ENCODE measurements around the gene MROH7.

MROH7 gene

DNA sequence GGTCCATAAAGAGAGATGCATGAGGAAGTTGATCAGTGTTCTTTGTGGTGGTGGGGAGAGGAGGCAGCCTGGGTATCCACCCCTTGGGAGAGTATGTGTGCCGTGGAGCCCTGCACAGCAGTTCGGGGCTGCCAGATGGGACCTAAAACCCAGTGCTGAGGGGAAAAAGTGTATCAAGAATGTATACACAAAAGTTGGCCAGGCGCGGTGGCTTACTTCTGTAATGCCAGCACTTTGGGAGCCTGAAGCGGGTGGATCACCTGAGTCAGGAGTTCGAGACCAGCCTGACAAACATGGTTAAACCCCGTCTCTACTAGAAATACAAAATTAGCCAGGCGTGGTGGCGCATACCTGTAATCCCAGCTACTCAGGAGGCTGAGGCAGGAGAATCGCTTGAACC lies 70.0 kb downstream of the MROH7 start:
- Mint-ChIP-seq H3K4me3 (no peak overlapping the region), H3K27ac (no peak overlapping the region), H3K9me3 (no peaks in the 10 kb centered on the region), H3K4me1 (peaks cover 16% of the 10 kb centered on the region), H3K27me3 (peaks cover 19% of the 10 kb centered on the region), H3K36me3 (no peaks in the 10 kb centered on the region)
- ATAC-seq, result no peak

DNA sequence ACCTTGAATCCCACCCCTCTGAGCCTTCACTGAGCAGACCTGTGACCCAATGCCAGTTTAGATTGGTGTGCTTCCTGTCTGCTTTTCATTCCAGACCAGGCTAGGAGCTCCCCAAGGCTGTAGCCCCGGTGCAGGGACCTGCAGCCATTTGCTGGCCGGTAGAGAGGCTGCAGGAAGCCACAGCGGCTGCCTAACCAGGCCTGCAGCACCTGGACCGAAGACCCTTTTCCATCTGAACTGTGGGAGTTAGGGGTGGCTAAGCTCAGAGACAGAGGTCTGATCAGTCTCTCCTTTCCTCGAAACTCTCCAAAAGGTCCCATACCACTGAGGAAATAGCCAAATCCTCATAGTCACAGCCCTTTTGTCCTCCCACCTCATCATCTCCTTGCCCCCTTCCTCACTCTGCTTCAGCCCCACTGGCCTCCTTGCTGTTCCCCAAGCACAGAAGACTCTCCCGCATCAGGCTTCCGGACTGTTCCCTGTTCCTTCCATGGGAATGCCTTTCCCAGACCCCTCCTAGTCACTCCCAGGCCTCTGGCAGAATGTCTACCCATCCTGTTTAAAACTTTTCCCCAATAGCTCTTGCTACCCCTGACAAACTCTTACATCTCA lies 73.4 kb downstream of the MROH7 start:
- Mint-ChIP-seq H3K4me3 (peak overlapping the region; percentile 87), H3K27me3 (no peaks in the 10 kb centered on the region), H3K4me1 (peaks cover 35% of the 10 kb centered on the region), H3K36me3 (peaks cover 17% of the 10 kb centered on the region), H3K27ac (peak overlapping the region; percentile 78), H3K9me3 (no peaks in the 10 kb centered on the region)
- ATAC-seq, result no peak

DNA sequence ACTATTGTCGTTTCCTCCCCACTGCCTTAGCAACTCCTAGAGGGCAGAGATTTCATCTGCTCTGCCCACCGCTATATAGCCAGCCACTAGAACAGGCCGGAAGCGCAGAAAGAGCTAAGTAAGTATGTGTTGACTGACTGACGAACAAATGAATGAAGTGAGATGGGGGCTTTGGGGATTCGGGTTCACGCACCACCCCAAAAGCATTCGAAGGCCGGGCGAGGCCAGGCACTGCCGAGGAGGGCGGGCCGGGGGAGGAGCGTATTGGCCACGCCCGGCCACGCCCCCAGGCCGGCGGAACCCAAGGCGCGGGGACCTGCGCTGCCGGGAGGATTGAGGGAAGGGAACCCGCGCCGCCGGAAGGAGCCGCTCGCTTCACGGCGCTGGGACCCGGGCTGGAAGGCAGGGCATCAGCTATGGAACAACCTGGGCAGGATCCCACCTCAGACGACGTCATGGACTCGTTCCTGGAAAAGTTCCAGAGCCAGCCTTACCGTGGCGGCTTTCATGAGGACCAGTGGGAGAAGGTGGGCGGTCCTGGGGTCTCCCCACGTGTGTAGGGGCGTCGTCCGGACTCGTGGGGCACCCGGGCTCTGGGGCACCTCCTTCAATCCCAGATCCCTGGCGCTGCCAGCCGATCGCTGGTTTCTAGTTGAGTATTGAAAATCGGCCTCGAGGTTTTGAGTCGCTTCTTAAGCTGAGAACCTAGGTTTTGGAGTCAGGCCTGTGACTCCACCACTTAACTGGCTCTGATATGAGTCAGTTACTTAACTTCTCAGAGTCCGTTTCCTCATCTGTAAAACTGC lies 74.1 kb downstream of the MROH7 start, which contains the start of gene TTC4:
TSS of gene TTC4 (plus strand) at position 369 of the 806 bp plus-strand sequence. CDS start at position 417, 48 bp downstream.
- Mint-ChIP-seq H3K9me3 (no peaks in the 10 kb centered on the region), H3K4me1 (peaks cover 35% of the 10 kb centered on the region), H3K27me3 (no peaks in the 10 kb centered on the region), H3K36me3 (peaks cover 17% of the 10 kb centered on the region), H3K4me3 (peak within 1 kb of the TSS; percentile 87), H3K27ac (peak within 1 kb of the TSS; percentile 78)
- peak; percentile 99 for ATAC-seq

- Mint-ChIP-seq H3K27me3 (no peaks in the 10 kb centered on the region), H3K9me3 (no peaks in the 10 kb centered on the region), H3K27ac (peak overlapping the region; percentile 78), H3K4me1 (peaks cover 35% of the 10 kb centered on the region), H3K4me3 (peak overlapping the region; percentile 87), H3K36me3 (peaks cover 23% of the 10 kb centered on the region)
- ATAC-seq, result no peak
Measured at GRCh38 chr1:54716299-54717047, 74.9 kb downstream of the MROH7 start.

DNA sequence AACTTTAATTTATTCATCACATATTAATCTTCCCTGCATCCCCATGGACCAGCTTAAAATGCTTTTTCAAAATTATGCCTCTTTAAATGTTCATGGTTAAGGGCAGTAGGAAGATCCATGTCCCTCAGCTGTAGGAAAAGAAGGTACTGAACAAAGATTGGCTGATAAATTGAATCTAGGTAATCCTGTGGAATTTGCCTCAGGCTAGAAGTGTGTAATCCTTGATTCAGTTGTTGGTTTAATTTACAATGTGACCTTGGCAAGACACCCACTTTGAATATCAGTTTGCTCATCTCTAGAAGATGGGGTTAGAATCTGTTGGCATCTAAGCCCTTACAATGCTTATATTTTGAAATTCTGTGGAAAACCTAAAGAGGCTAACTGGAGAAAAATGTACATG lies 80.1 kb downstream of the MROH7 start:
- Mint-ChIP-seq H3K27me3 (no peaks in the 10 kb centered on the region), H3K4me1 (peaks cover 18% of the 10 kb centered on the region), H3K36me3 (peaks cover 69% of the 10 kb centered on the region), H3K4me3 (no peak overlapping the region), H3K9me3 (peaks cover 4% of the 10 kb centered on the region), H3K27ac (no peak overlapping the region)
- ATAC-seq, result no peak

DNA sequence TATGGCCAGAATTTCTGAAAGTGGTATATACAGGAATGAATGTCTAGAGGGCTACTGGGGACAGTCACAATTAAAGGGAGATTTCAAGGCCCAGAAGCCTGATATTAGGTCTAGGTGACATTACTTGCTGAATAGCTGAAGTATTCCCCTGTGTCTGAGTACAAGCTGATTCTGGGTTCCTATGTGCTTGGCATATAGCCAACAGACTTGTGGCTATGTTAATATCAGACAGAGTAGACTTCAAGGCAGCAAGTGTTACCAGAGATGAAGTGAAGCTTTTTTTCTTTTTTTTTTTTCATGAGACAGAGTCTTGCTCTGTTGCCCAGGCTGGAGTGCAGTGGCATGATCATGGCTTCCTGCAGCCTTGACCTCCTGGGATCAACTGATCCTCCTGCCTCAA lies 82.4 kb downstream of the MROH7 start:
- ATAC-seq, result no peak
- no peak overlapping the region for H3K4me3 Mint-ChIP-seq
- peaks cover 4% of the 10 kb centered on the region for H3K9me3 Mint-ChIP-seq
- no peak overlapping the region for H3K27ac Mint-ChIP-seq
- H3K36me3 Mint-ChIP-seq, result peaks cover 75% of the 10 kb centered on the region
- H3K27me3 Mint-ChIP-seq, result no peaks in the 10 kb centered on the region
- H3K4me1 Mint-ChIP-seq, result peaks cover 4% of the 10 kb centered on the region

- peaks cover 76% of the 10 kb centered on the region for H3K36me3 Mint-ChIP-seq
- H3K4me1 Mint-ChIP-seq, result no peaks in the 10 kb centered on the region
- H3K27ac Mint-ChIP-seq, result no peak overlapping the region
- H3K9me3 Mint-ChIP-seq, result peaks cover 4% of the 10 kb centered on the region
- H3K4me3 Mint-ChIP-seq, result no peak overlapping the region
- H3K27me3 Mint-ChIP-seq, result no peaks in the 10 kb centered on the region
- no peak for ATAC-seq
Measured at GRCh38 chr1:54724771-54725170, 83.2 kb downstream of the MROH7 start.

GRCh38 chr1:54728027-54728426 lies 86.4 kb downstream of the MROH7 start:
- Mint-ChIP-seq H3K27ac (no peak overlapping the region), H3K9me3 (peaks cover 4% of the 10 kb centered on the region), H3K4me3 (no peak overlapping the region), H3K36me3 (peaks cover 81% of the 10 kb centered on the region), H3K27me3 (no peaks in the 10 kb centered on the region), H3K4me1 (no peaks in the 10 kb centered on the region)
- no peak for ATAC-seq

DNA sequence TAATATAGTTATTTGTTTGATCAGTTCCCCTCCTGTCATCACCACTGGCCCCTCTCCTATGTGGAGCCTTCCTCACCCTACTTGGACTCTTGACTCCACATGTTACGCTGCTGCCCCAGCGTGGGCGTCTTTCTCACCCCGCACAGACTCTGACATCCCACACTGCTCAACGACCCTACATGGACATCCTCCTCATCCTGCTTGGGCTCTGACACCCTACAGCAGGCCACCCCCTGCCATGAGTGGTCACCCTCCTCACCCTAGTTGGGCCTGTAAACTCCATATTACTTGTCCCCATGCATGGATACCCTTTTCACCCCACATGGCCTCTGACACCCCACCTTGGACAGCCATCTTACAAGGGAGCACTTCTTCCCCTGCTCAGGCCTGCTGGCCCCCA lies 95.1 kb downstream of the MROH7 start:
- Mint-ChIP-seq H3K4me3 (no peak overlapping the region), H3K36me3 (peaks cover 71% of the 10 kb centered on the region)

DNA sequence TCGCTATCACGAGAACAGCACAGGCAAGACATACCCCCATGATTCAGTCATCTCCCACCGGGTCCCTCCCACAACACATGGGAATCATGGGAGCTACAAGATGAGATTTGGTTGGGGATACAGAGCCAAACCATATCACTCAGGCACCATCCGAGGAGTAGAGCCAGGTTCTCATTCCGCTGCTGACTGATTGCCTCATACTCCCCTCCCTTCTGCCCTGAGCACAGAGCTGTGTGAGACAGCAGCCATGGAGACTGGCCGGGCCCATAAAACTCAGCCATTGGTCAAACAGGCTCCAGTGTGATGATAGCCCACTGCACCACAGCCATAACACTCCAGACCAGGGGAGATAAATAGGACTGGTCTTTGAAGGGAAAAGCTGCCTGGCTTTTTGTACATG lies 96.7 kb downstream of the MROH7 start:
- Mint-ChIP-seq H3K27me3 (no peaks in the 10 kb centered on the region), H3K9me3 (no peaks in the 10 kb centered on the region), H3K4me3 (no peak overlapping the region), H3K36me3 (peaks cover 81% of the 10 kb centered on the region), H3K27ac (no peak overlapping the region), H3K4me1 (no peaks in the 10 kb centered on the region)
- no peak for ATAC-seq

More for the DNA sequence above, 95.1 kb downstream of the MROH7 start:
- Mint-ChIP-seq H3K4me1 (no peaks in the 10 kb centered on the region), H3K27ac (no peak overlapping the region), H3K27me3 (no peaks in the 10 kb centered on the region), H3K9me3 (no peaks in the 10 kb centered on the region)
- ATAC-seq, result no peak

DNA sequence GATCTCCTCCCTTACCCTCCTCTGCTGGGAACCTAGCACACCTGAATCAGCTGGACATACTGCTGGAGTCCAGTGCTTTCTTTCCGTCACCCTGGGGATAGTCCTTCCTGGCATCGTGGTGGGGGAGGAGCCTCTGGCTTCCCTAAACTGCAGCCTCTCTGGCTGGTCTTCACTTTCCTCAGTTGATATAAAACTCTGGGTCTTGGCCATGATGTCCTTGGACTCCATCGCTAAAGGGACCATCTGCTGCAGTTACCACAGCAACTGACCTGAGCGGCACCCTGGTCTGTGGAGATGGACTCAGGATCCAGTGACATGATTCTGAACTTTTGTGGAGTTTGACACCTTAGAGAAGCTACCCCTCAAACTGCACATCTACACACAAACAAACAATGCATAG lies 99.9 kb downstream of the MROH7 start:
- Mint-ChIP-seq H3K27ac (no peak overlapping the region), H3K36me3 (peaks cover 65% of the 10 kb centered on the region), H3K27me3 (no peaks in the 10 kb centered on the region), H3K4me1 (no peaks in the 10 kb centered on the region), H3K4me3 (no peak overlapping the region), H3K9me3 (no peaks in the 10 kb centered on the region)
- no peak for ATAC-seq

DNA sequence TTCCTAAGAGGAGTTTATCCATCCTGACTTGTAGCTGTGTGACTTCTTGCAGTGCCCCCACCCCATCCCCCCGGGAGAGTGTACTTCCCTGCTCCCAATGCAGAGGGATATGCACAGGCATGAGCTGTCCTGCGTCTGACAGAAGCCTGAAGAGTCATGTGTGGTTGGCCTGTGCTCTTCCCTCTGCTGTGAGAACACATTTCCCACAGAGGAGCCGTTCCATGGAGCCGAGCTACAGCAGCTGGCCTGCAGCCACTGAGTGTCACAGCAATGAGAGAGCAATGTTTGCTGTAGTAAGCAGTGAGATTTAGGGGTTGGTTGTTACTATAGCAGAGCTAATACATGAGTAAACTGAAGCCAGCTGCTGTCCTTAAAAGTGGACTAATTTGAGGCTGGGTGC lies 100.7 kb downstream of the MROH7 start:
- no peaks in the 10 kb centered on the region for H3K4me1 Mint-ChIP-seq
- H3K9me3 Mint-ChIP-seq, result no peaks in the 10 kb centered on the region
- H3K27me3 Mint-ChIP-seq, result no peaks in the 10 kb centered on the region
- H3K4me3 Mint-ChIP-seq, result no peak overlapping the region
- no peak overlapping the region for H3K27ac Mint-ChIP-seq
- no peak for ATAC-seq
- H3K36me3 Mint-ChIP-seq, result peaks cover 57% of the 10 kb centered on the region

DNA sequence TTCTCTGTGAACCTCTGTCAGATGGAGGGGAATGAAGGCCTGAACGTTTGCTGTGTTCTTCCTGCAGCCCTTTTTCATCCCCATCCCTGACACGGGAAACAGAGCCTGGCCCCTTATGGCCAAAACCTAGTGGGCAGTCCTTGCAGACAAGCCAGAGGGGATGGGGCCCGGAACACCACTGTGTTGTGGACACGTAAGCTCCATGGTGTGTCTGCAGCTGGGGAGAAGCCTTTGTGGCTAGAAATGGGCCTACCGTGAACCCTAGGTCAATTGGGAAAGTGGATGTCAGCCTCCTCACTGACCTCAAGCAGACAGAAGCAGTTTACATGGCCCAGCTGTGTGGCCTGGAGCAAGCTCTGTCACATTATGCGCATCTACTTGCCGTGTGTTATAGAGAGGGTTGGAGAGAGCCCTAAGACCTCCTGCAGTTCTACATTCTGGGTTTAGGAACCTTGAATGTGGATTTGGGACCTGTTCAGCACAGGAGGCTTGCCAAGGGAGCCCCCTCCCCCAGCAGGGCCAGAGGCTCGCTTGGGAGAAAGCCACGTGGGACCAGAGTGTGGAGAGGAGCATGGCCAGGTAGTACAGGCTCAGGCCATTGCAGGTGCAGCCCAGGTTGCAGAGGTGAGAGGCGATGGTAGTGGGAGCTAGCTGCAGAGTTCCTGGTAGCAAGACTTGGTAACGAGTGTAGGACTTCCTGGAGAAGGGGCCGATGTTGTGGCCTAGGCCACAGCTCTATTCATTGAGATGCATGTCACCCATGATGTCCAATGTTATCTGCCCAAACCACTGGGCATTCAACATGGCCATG lies 102.0 kb downstream of the MROH7 start:
- Mint-ChIP-seq H3K4me1 (no peaks in the 10 kb centered on the region), H3K9me3 (no peaks in the 10 kb centered on the region), H3K4me3 (no peak overlapping the region), H3K27me3 (no peaks in the 10 kb centered on the region), H3K36me3 (peaks cover 44% of the 10 kb centered on the region), H3K27ac (no peak overlapping the region)
- no peak for ATAC-seq

DNA sequence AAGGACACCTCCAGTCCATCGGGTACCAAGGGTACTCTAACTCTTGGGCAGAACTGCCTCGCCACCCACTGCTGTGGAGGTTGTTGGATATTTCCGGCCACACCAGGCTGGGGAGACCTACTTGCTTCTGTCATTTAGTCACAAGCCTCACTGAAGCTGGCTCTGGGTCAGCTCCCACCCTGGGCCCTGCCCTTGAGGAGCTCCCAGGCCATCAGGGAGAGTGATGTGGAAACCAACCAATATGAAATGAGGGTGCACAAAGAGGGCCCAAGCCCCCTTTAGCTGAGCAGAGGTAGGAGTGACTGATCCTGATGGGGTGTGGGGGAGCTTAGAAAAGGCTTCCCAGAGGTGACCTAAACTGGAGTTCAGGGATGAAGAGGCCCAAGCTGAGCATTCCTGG lies 103.1 kb downstream of the MROH7 start:
- no peaks in the 10 kb centered on the region for H3K27me3 Mint-ChIP-seq
- no peaks in the 10 kb centered on the region for H3K9me3 Mint-ChIP-seq
- no peak for ATAC-seq
- H3K27ac Mint-ChIP-seq, result no peak overlapping the region
- H3K36me3 Mint-ChIP-seq, result peaks cover 35% of the 10 kb centered on the region
- no peaks in the 10 kb centered on the region for H3K4me1 Mint-ChIP-seq
- H3K4me3 Mint-ChIP-seq, result no peak overlapping the region

GRCh38 chr1:54745274-54745673 lies 103.7 kb downstream of the MROH7 start:
- no peaks in the 10 kb centered on the region for H3K9me3 Mint-ChIP-seq
- no peak overlapping the region for H3K4me3 Mint-ChIP-seq
- H3K27ac Mint-ChIP-seq, result no peak overlapping the region
- H3K4me1 Mint-ChIP-seq, result no peaks in the 10 kb centered on the region
- no peaks in the 10 kb centered on the region for H3K27me3 Mint-ChIP-seq
- no peak for ATAC-seq
- peaks cover 29% of the 10 kb centered on the region for H3K36me3 Mint-ChIP-seq
